Left ventricle myocardium superior (tissue), 1 donor: Measurements from ENCODE around the gene GNA12. TPM values are rescaled to one million over a fixed set of nuclear protein-coding genes. Genes with fewer than 3 reads are reported as not detected.
A peak's percentile ranks its signal among the peaks of the same experiment; 100 is the strongest.
"Not testable (repeated sequence)": the region's sequence is repeated elsewhere in the genome, so short reads cannot be mapped to it uniquely, and the experiment has no call there.

Experiments
- ATAC-seq: fragments of 200-7000 bp; cut with Tn5 transposase; one replicate; pipeline ENCODE4 v1.9.1; 2020; ENCODE audit warnings: mild to moderate bottlenecking, moderate library complexity
- DNase-seq: peaks from one replicate; pipeline ENCODE4 v3.0.0-alpha.2; 2020
- intact Hi-C: fragments of 100-400 bp; cut with micrococcal nuclease; formaldehyde crosslinking; loops from one replicate; pipeline ENCODE4 v1.11.0; 2022
- total RNA-seq: library from RNA; stranded (reverse); fragmentation: NEBNext Ultra II Directional; extraction: Animal tissue kit (Norgen Biotek cat#: 25700); gene quantifications from one replicate; pipeline ENCODE4 v1.2.1, GENCODE V29; 2021
- donor health status: DM: no; HTN: yes; CAD: no; lungs with severe emphysema.

Gene GNA12
- total RNA-seq, 1 donor from 2014 or later, result 40.4 TPM

DNA sequence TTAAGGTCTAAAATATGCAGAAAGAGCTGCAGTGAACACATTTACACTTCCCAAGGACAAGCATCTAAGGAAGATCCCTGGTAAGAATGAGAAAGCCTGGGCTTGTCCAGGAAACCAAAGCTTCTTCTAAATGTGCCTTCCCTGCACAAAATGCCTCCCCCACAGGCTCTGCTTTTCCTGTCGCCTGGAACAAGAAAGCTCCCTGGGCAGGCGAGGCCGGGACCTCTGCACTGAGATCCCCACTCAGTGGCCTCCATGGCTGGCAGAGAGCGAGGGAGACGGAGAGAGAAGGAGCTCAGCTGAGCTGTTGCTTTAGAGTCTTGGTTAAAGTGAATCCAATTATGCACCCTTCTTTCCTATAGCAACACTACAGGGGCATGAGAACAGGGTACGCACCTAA lies 80.5 kb downstream of the GNA12 start:
- intact Hi-C loops, result loop anchor here (10.0 kb wide), 1 partner anchor 81 kb away; the partner anchor contains the start of gene GNA12
- DNase-seq, result no peak
- no peak for ATAC-seq

DNA sequence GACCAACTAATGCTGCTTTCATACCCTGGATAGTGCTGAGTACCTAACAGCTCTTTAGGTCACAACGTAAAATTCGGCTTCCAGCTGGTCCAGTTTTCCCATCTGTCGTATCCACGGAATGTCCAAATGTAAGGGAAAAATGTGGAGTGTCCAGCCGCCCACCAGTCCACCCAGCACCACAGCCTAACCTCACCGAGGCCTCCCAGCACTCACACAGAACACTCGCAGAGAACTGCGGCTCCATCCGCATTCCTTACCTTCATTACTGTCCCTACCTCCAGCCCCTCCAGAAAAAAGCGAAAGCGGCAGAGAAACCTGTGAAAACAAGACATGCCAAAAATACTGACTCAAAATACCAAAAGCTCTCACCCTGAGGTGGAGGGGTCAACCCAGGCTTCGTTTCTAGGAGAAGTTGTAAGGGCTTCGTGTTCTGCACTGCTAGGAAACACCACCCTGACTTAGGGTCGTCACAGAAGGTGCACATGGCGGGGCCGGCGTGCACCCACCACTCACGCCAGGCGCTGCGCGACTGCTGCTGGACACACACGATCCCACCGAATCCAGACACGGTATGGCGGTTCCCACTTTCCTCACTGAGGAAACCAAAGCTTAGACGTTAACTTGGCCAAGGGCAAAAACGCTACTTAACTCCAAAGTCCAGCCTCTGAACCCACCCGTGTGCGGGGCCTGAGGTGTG lies 82.2 kb downstream of the GNA12 start:
- no peak for DNase-seq
- intact Hi-C loops, result loop anchor here (10.0 kb wide), 1 partner anchor 83 kb away; the partner anchor contains the start of gene GNA12
- ATAC-seq, result no peak

DNA sequence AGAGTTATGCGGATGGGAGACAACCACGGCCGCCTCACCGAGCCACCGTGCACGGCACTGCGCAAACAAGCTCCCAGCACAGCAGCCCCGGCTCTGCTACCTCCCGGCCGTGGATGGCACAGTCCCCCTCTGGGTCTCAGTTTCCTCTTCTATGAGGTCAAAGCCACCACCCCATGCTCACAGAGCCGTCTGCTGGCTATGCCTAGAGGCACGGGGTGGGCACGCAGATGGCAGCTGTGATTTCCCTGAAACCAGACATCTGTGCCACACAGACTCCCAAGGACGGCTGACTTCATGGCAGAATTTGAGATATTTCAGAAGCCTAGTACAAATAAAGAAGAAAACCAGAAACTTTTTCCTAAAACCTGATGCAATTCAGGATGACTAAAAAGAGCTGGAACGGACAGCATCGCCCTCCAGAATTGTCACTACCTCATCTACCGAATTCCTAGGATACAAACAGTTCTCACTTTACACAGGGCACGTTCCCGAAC lies 82.9 kb downstream of the GNA12 start:
- ATAC-seq, result no peak
- peak; percentile 37 for DNase-seq
- intact Hi-C loops, result loop anchor here (10.0 kb wide), 1 partner anchor 84 kb away; the partner anchor contains the start of gene GNA12

DNA sequence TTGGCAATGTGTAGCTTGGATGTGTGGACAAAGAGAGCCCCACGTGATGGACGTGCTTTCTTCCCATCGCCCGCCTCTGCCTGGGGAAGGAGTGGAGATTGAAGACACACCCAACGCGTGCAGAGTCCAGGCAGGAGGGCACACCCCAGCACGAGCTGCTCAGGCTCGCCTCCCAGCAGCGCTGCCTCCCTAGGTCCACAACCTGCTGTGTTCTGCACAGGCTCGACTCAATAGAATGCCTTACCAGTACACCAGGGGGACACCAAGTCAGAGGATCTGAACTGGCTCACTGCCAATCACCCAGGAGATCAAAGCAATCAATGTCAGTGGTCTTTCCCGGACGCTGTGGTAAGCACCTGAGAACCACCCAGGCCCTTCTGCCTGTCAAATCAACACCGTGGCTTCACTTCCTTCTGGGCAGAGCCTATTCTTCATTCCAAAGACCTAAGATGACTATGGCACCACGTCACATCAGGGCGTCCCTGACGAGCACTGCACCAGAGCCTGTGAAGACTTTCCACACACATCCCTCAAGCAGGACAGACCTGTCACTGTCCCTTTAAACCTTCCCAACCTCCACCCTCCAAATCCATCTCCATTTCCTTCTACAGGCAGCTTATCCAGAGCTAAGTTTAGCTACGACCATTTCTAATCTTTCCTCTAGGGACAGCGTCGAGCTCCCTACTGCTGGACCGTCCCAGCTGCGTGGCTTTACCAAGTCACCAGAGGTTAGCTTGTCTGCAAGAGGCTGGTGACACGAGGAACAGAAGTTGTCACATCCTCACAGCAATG lies 83.8 kb downstream of the GNA12 start:
- DNase-seq (peak; percentile 64), ATAC-seq (peak; percentile 77)
- intact Hi-C loops, result loop anchor here (10.0 kb wide), 1 partner anchor 85 kb away; the partner anchor contains the start of gene GNA12

DNA sequence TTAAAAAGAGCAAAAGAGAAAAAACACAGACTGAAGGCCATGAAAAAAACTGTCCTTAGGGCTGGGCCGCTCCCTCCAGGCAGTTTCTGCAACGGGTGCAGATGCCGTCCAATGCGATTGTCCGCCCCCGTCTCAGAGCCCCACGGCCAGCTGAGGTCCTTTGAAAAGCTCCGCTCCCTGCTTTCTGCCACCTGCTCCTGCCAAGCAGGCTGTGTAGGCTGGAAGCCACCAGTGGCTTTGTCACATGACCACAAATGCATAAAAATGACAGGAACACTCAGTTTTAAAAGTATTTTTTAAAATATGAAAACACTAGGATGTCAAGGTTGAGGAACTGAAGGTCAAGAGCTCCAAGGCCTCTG lies 84.4 kb downstream of the GNA12 start:
- intact Hi-C loops, result loop anchor here (10.0 kb wide), 1 partner anchor 85 kb away; the partner anchor contains the start of gene GNA12
- DNase-seq, result peak; percentile 43
- ATAC-seq, result peak; percentile 8

DNA sequence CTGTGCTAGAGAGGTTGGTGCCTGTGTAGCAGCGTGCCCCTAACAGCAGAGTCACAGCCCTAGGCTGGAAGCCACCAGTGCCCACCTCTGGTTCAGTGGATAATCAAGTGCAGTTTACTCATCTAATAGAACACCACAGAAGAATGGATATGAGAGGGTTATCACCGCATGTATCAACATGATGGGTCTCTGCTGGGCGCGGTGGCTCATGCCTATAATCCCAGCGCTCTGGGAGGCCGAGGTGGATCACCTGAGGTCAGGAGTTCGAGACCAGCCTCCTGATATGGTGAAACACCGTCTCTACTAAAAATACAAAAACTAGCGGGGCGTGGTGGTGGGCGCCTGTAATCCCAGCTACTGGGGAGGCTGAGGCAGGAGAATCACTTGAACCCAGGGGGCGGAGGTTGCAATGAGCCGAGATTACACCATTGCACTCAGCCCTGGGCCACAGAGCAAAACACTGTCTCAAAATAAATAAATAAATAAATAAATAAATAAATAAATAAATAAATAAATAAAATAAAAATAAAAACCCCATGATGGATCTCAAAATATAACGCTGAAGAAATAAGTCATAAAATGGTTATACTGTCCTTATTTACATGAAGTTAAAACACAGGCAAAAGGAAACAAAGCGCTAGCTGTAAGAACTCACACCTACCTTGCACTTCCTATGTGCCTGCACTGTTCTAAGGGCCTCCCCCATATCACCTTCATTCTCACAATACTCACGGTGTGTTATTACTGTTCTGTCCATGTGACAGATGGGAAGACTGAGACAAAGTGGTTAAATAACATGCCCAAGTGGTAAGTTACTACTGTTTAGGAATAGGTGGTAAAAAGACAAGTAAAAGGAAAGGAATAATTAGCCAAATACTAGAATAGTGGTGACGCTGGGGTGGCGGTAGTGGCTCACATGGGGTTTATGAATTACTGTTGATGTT lies 85.2 kb downstream of the GNA12 start:
- no peak for DNase-seq
- intact Hi-C loops, result no loop called here
- ATAC-seq, result no peak

DNA sequence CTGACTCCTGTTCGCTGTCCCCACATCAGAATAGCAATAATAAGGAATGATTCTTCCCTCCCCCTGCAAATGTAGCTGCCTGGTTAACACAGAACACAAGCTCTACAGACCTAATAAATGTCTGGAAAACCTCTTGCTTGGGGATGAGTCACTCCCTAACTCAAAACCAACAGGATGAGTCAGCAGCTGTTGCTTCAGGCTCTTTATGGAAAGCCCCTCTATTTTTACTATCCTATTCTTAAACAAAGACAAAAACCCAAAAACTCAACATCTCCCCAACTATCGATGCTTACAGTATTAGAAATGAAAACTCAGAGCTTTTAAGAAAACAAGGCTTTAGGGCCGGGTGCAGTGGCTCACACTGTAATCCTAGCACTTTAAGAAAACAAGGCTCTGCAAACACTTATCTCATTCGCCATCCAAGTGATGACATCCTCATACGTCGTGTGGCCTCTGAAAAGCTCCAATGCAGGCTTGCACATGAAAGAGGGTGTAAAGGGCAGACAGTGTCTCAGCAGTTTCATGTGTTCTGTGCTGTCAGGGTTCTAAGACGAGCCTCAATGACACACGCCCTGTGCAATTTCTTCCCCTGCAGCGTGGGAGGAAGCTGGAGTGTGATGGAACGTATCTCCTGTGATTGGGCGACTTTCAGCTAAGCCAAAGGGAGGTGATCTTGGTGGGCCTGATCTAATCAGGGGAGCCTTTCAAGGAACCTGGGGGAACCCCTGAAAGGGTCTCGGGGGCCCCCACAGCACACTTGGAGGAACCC lies 86.0 kb downstream of the GNA12 start:
- ATAC-seq (peak; percentile 44), DNase-seq (no peak)
- intact Hi-C loops, result no loop called here

DNA sequence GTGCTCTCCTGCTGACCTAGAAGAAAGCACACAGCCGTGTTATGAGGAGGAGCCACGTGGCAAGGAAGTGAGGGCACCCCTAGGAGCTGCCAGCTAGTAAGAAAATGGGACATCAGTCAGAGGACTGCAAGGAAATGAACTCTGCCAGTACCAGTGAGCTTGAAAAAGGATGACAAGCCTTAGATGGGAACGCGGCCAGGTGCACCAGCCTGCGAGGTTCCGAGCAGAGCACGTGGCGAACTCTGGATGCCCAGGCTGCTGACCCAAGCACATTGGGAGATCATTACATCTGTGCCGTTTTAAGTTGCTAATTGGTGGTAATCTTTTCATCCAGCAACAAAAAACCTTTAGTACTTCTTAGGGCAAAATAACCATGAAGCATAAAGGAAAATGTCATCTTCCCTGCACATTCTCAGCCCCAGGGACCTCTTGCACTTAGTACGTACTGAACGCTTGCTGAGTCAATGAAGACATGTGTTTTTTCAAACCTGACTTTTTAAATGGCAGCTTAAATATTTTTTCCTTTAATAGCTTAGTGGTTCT lies 86.7 kb downstream of the GNA12 start:
- intact Hi-C loops, result no loop called here
- peak; percentile 5 for ATAC-seq
- peak; percentile 62 for DNase-seq

DNA sequence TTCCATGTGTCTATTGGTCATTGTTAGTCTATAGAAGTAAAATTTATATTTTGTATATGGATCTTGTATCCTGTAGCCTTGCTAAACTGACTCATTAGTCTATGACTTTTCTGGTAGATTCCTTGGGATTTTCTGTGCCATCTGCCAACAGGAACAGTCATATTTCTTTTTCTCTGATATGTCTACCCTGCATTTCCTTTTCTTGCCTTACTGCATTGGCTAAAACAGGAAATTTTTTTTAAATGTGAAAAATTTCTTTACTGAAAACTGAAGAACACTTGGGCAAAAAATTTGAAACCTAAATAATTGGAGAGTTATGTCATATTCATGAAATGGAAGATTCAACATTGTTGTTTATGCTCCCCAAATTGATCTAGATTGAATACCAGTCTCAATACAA lies 88.6 kb downstream of the GNA12 start:
- ATAC-seq (no peak), DNase-seq (no peak)
- intact Hi-C loops, result no loop called here

DNA sequence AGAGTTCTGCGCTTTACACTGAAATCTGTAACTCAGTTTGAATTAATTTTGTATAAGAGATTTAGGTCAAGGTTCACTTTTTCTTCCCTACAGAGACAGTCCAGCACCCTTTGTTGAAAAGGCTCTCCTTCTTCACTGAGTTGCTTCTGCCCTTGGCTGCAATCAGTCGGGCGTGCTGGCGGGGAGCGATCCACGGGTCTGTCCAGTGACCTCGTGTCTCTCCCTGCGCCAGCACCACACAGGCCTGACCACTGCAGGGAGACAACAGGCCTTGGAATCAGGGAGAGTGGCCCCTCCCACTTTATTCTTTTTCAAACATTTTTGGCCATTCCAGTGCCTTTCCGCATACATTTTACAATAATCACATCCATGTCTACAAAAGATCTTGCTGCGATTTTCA lies 89.2 kb downstream of the GNA12 start:
- intact Hi-C loops, result no loop called here
- no peak for DNase-seq
- no peak for ATAC-seq

DNA sequence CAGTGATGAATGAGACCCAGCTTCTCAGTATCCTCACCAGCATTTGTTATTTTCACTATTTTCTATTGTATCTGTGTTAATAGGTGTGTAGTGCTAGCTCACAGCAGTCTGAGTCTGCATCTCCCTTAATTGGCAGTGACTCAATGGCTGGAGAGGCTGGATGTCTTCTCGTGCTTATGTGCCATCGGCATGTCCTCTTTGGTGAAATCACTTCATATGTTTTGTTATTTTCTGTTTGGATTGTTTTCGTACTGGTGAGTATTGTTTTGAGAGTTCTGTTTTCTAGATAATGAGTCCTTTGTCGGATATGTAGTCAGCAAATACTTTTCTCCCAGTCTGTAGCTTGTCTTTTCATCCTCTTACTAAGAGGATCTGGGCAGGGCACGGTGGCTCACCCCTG lies 90.0 kb downstream of the GNA12 start:
- ATAC-seq (no peak), DNase-seq (no peak)
- intact Hi-C loops, result no loop called here

DNA sequence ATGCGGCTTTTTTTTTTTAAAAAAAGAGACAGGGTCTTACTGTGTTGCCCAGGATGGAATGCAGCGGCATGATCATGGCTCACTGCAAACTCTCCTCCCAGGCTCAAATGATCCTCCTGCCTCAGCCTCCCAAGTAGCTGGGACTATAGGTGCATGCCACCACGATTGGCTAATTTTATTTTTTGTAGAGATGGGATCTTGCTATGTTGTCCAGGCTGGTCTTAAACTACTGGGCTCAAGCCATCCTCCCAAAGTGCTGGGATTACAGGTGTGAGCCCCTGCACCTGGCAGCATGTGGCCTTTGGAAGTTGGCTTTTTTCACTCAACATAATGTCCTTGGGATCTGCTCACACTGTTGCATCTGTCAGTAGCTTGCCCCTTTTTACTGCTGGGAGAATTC lies 91.0 kb downstream of the GNA12 start:
- DNase-seq, result no peak
- intact Hi-C loops, result no loop called here
- ATAC-seq, result no peak

DNA sequence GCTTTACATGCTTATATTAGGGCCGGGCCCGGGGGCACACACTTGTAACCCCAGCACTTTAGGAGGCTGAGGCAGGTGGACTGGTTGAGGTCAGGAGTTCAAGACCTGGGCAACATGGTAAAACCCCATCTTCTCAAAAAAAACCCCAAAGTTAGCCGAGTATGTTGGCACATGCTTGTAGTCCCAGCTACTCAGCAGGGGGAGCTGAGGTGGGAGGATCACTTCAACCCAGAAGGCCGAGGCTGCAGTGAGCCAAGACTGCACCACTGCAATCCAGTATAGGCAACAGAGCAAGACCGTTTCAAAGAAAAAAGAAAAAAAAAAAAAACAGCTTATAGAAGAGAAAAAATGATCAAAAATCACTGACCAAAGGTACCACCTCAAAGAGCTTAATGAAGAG lies 93.0 kb downstream of the GNA12 start:
- intact Hi-C loops, result no loop called here
- no peak for DNase-seq
- ATAC-seq, result peak; percentile 57

DNA sequence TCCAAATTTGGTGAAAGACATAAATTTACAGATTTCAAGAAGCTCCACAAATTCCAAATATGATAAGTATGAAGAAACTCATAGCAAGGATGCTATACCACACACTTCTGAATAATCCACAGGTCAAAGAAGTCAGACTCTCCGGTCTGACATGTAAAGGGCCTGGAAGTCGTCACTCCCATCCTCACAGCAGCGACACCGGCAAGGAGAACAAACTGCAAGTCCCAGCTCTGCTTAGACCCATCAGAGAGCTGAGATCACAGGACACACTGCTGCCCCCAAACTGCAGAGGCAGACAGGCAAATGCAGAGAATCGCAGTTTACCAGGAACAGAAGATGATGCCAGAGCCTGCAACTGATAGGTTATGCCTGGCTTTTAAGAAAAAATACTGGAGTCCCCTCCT lies 94.1 kb downstream of the GNA12 start:
- ATAC-seq, result peak; percentile 58

DNA sequence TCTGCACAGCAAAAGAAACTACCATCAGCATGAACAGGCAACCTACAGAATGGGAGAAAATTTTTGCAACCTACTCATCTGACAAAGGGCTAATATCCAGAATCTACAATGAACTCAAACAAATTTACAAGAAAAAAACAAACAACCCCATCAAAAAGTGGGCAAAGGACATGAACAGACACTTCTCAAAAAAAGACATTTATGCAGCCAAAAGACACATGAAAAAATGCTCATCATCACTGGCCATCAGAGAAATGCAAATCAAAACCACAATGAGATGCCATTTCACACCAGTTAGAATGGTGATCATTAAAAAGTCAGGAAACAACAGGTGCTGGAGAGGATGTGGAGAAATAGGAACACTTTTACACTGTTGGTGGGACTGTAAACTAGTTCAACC lies 95.4 kb downstream of the GNA12 start:
- intact Hi-C loops, ATAC-seq, DNase-seq: not testable (repeated sequence)

More for the DNA sequence above, 94.1 kb downstream of the GNA12 start:
- no peak for DNase-seq
- intact Hi-C loops, result no loop called here

DNA sequence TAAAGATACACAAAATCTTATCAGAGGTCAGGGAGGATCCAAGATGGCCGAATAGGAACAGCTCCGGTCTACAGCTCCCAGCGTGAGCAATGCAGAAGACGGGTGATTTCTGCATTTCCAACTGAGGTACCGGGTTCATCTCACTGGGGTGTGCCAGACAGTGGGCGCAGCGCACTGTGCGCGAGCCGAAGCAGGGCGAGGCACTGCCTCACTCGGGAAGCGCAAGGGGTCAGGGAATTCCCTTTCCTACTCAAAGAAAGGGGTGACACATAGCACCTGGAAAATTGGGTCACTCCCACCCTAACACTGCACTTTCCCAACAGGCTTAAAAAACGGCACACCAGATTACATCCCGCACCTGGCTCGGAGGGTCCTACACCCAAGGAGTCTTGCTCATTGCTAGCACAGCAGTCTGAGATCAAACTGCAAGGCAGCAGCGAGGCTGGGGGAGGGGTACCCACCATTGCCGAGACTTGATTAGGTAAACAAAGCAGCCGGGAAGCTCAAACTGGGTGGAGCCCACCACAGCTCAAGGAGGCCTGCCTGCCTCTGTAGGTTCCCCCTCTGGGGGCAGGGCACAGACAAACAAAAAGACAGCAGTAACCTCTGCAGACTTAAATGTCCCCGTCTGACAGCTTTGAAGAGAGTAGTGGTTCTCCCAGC lies 100.5 kb downstream of the GNA12 start:
- DNase-seq, intact Hi-C loops, ATAC-seq: not testable (repeated sequence)

DNA sequence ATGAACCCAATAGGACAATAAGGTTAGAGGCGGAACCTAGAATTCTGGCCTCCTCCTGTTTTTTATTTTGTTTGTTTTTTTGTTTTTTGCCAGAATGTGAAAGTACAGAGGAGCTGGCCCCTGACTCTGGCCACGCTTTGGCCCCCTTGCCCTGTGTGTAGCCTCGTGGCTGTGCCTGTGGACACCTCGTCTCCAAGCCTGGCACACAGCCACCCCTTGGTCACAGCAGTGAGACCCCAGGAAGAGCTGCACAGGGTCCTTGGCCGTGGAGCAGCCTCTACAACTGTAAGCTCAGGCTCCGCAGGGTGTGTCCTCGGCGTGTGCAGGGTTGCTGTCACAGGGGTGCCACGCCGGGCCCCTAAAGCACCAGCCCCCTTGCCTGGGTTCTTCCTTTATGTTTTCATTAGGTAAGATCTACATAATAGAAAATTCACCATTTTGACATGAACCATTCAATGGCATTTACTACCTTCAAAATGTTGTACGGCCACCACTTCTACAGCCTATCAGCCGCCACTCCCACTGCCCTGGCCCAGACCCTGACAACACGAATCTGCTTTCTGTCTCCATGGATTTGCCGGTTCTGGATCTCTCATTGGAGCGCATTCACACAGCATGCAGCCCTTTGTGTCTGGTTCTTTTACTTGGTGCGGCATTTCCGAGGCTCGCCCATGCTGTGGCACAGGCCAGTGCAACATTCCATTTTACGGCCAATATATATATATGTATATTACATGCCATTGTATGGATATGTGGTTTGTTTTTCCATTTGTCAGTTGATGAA lies 105.2 kb downstream of the GNA12 start:
- ATAC-seq, result no peak

More for the DNA sequence above, 105.2 kb downstream of the GNA12 start:
- intact Hi-C loops, result no loop called here
- DNase-seq, result peak; percentile 40
